Cardiac muscle cell (in vitro differentiated cells and primary cell): Measurements from ENCODE around the gene NFATC1. TPM values are rescaled to one million over a fixed set of nuclear protein-coding genes. Genes with fewer than 3 reads are reported as not detected.

Source experiments
- DNase-seq, 2 donors: peaks; one replicate each; pipeline versions ENCODE4 v3.0.0 to v3.0.0-alpha.2; 2010 to 2017; ENCODE audit warnings: low read depth in 1 of 2, low spot score in 1 of 2
- H3K27ac ChIP-seq: fragments of 200-600 bp; sonication (generic); 2 replicates; pipeline ENCODE4 v1.5.1; 2016
- H3K27me3 ChIP-seq: fragments of 200-600 bp; sonication (generic); 2 replicates; pipeline ENCODE4 v1.6.0; 2016; ENCODE audit warnings: control low read depth
- H3K36me3 ChIP-seq: fragments of 200-600 bp; sonication (generic); 2 replicates; pipeline ENCODE4 v1.5.1; 2016; ENCODE audit warnings: control low read depth
- H3K4me1 ChIP-seq: fragments of 200-600 bp; sonication (generic); 2 replicates; pipeline ENCODE4 v1.8.1; 2017; ENCODE audit warnings: low read depth, mild to moderate bottlenecking, mixed run types
- H3K4me3 ChIP-seq: fragments of 200-600 bp; sonication (generic); 2 replicates; pipeline ENCODE4 v1.5.1; 2016; ENCODE audit warnings: mild to moderate bottlenecking
- H3K9me3 ChIP-seq: fragments of 200-600 bp; sonication (generic); 2 replicates; pipeline ENCODE4 v1.5.1; 2017; ENCODE audit warnings: low read depth, mild to moderate bottlenecking, control low read depth
- CTCF ChIP-seq: IDR thresholded peaks from 2 replicates; pipeline ENCODE4 v1.5.1; 2012; ENCODE audit warnings: low read depth, mild to moderate bottlenecking, low read length
- polyA plus RNA-seq: library from polyadenylated mRNA; unstranded; fragments of >200 nt; fragmentation: Nextera tagmentation; extraction: Ambion mirVana; gene quantifications from 2 replicates; pipeline ENCODE4 v1.2.1, GENCODE V29; 2016
- total RNA-seq: library from RNA; depleted of rRNA; stranded (reverse); fragments of >200 nt; gene quantifications from 2 replicates; pipeline ENCODE4 v1.2.3, GENCODE V29; 2016

NFATC1 gene
- total and polyA plus RNA-seq, 2 experiments from 2014 or later = 10.8 to 11.7 TPM

GRCh38 chr18:79545255-79545654 is 149.5 kb downstream of the NFATC1 start:
- H3K27ac ChIP-seq = no peak overlapping the region
- no peaks in the 10 kb centered on the region for H3K9me3 ChIP-seq
- DNase-seq = no peak
- H3K4me3 ChIP-seq = no peak overlapping the region
- H3K4me1 ChIP-seq = peaks cover 3% of the 10 kb centered on the region
- TF ChIP-seq CTCF = no peak
- no peaks in the 10 kb centered on the region for H3K27me3 ChIP-seq
- H3K36me3 ChIP-seq = no peaks in the 10 kb centered on the region

GRCh38 chr18:79545736-79546171 is 150.0 kb downstream of the NFATC1 start:
- H3K27ac ChIP-seq = no peak overlapping the region
- no peak for DNase-seq
- no peaks in the 10 kb centered on the region for H3K9me3 ChIP-seq
- H3K36me3 ChIP-seq = no peaks in the 10 kb centered on the region
- H3K27me3 ChIP-seq = no peaks in the 10 kb centered on the region
- no peak for TF ChIP-seq CTCF
- H3K4me3 ChIP-seq = no peak overlapping the region
- H3K4me1 ChIP-seq = peaks cover 3% of the 10 kb centered on the region

GRCh38 chr18:79546781-79547272 is 151.1 kb downstream of the NFATC1 start:
- Histone ChIP-seq H3K27me3 (no peaks in the 10 kb centered on the region), H3K4me1 (peaks cover 3% of the 10 kb centered on the region), H3K4me3 (no peak overlapping the region), H3K36me3 (no peaks in the 10 kb centered on the region), H3K27ac (no peak overlapping the region), H3K9me3 (no peaks in the 10 kb centered on the region)
- TF ChIP-seq CTCF = no peak
- no peak for DNase-seq

- Histone ChIP-seq H3K4me1 (peaks cover 3% of the 10 kb centered on the region), H3K9me3 (no peaks in the 10 kb centered on the region), H3K4me3 (no peak overlapping the region), H3K27ac (no peak overlapping the region), H3K27me3 (no peaks in the 10 kb centered on the region), H3K36me3 (no peaks in the 10 kb centered on the region)
- DNase-seq = no peak
- no peak for TF ChIP-seq CTCF
Measured at GRCh38 chr18:79547413-79548076, 151.8 kb downstream of the NFATC1 start.

GRCh38 chr18:79548077-79548450 is 152.3 kb downstream of the NFATC1 start:
- H3K36me3 ChIP-seq = no peaks in the 10 kb centered on the region
- H3K4me3 ChIP-seq = no peak overlapping the region
- H3K9me3 ChIP-seq = no peaks in the 10 kb centered on the region
- DNase-seq = no peak
- H3K4me1 ChIP-seq = peaks cover 3% of the 10 kb centered on the region
- no peak for TF ChIP-seq CTCF
- H3K27ac ChIP-seq = no peak overlapping the region
- H3K27me3 ChIP-seq = no peaks in the 10 kb centered on the region
